Activated CD8-positive, alpha-beta memory T cell treated with anti-CD3 and anti-CD28 coated beads, Interleukin-2, amount 50 U/mL, for 4 hours (primary cell): ENCODE data around the gene MPPED2.

ENCODE experiments used
- DNase-seq: peaks from one replicate; pipeline ENCODE4 v3.0.0-alpha.2; 2020

The MPPED2 gene

DNA sequence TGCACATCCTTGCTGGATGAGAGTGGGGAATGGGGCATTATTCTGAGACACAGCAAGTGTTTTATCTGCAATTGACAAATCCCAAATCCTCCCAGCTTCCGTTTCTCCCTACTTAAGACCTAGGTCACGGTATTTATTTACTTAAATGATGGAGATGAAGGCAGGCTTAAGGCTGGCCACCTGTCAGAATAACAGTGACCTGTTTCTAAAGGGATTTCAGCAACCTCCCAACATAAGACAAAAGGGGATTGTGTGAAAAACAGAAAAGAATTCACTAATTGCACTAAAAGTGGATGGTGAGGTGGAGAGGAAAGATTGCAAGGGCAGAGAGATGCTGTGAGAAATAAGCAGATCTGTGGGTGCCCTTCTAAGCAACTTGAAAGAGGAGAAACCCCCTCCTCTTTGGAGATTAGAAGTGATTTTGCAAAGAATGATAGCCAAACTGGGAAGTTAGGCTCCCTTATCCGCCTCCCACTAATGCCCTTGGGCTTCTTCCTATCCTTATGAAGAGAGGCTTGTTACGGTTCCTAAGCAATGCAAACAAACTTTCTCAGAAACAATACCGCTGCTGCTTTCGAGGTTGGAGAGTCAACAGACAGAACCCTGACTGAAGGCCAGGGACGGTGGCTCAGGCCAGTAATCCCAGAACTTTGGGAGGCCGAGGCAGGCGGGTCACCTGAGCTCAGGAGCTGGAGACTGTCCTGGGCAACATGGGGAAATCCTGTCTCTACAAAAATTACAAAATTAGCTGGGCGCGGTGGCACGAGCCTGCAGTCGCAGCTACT is 179.0 kb downstream of the MPPED2 start:
- DNase-seq: no peak

DNA sequence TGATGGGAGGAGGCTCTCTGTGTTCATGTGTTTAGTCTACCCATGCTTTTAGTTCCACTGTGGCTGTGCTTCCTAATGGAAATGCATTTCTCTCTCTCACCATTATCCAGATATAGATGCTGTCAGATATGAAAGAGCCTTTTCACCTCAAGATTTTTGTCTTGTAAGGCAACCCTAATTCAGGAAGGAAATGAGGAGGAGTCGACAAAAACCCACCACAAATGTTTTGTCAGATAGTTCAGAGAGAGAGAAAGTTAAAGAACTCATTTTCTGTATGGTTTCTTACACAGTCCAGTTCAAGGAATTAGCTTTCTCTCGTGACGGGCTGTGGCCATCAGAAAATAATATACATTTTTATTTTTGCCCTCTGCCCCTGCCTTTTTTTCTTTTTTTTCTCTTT is 180.8 kb downstream of the MPPED2 start:
- DNase-seq: no peak

DNA sequence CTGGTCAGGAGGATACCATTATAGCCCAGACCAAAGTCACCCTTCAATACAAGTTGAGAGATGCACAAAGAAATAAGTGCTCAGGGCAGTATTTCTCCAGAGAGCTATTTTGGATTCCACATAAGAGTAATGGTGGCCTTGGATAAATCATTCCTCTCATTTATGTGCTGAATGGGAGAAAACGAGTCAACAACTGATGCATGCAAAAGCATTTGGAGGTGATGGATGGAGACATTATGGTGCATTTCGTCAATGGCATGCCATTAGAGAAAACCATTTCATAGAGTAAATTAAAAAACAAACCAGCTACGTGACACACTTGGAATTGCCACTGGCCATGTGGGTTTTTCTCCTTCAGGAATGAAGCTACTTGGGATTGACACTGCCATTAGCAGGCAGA is 182.0 kb downstream of the MPPED2 start:
- no peak for DNase-seq

DNA sequence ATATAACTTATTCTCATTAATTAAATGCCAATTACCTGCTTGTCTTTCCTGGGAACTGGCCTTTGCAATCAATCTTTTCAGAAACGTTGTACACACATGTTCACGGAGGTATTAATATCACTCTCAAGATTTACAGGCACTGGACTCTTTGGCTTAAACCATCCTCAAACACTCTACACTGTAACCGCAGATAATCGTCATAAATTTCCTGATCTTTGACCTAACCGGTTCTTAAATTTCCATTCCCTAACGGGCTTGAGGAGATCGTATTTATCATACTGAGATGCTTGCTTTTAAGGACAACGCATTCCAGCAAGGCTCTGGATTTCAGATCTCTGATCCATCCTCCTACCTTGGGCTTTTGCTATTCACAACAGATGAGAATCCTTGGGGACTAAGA is 190.4 kb downstream of the MPPED2 start:
- no peak for DNase-seq

DNA sequence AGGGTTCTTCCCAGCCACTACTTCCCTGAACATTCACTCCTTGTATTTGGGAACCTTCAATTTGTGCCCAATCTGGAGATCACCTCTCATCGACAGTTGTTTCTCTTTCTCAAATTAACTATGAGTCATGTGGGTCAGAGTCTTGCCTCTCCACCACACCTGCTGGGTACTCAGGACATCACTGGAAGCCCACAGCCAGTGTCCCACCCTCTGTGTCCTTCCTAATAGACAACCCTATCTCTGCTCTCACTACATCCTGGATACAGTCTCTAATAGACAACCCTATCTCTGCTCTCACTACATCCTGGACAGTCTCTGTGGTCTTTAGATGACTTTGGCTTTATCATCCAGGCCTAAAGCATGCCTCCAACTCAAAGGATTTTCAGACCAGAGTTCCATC is 193.1 kb downstream of the MPPED2 start:
- no peak for DNase-seq

DNA sequence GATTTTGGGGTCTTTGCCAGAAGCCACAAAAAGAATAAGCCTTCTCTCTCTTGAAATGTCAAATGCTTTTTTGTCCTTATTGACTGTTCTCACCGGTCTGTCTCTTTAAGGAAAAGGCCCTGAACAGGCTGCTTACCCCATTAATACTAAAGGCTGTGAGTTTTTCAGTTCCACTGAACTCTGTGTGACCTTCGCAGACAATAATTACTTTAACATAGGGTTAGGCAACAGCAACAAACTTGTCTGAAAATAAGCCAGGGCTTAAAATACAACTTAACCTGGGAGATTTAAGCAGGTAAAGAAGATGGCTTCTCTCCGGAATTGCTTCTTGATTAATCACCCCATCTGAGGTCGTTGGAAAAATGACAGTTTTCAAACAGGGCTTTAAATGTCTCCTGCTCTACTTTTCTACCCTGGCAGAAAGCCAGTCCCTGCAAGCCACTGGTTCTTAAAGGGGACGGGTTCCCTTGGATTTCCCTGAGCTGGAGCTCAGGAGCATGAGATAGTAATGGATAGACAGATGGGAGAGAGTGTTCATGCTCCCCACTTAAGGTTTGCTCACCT is 193.8 kb downstream of the MPPED2 start:
- no peak for DNase-seq

DNA sequence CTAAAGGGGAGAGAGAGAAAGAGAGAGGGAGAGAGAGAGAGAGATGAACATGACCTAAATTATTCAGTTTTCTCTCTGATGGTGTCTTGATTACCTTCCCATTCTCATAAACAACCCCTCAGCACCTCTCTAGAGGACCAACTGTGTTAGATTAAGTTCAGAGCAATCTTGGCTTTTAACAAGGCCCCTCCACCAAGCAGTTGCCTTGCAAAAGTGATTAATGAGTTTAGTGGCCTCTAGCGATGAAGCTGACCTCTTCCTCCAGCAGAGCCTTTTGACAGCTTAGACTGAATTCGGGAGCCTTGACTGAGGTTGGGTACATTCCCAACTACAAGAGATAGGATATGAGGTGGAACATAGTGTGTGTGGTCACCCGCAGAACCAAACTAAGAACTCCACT is 197.2 kb downstream of the MPPED2 start:
- no peak for DNase-seq

DNA sequence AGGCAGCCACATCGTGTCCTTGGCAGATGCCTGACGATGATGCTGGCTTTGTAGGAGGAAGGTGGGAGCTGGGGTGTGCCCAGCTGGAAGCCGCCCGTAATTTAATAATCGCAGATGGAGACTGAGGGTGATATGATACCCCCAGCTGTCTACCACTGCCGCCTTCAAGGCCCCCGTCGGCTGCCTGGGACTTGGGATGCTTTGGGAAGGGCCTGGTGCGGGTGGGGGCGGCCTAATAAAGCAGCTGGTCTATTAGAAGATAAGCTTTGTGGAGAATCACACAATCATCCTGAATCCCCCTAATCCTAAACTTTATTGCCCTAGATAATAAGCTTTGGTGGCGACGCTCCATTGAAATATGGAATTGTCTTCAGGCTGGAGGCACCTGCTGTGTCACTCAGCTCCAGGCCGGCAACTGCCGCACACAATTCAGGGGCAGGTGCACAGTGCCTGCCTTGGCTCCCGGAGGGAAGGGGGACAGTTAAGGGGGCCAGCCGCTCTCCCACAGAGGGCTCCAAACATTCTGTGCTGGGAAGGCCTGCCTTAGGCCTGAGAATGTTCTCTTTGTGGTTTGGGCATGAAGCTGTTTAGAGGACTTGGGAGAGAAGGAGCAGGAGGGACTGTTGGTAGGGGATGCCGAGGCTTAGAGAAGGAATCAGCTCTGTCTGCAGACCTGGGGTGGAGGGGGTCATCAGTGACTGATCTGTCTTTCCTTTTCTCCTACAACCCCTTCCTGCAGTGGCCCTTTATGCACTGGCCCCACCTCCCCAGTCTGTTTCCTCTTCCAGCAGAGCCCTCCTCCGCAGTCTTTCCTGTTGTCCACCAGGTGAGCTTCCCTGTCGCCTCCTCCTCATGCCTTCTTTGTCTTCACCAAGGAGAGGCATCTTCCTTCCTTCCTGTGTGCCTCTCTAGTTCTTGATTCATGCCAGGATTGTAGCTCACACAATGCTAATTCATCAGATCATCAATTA is 198.0 kb downstream of the MPPED2 start:
- DNase-seq: no peak

DNA sequence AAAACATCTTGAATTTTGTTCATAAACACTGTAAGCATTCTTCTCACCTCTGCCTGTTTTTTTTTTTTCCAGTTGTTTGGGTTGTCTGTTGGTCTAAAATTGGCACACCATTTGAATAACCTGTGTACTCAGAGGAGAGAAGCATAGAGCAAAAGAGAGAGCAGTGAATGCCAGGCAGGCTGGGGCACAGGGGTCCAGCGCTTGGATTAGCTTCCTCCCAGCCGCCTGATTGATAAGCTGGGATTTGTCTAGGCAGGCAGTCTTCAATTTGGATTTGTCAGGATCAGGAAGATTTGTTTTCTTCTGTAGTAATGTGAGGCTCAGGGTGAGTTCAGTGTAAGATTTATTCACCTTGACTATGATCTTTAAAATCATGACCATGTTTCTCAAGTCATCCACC is 204.3 kb downstream of the MPPED2 start:
- DNase-seq: no peak

DNA sequence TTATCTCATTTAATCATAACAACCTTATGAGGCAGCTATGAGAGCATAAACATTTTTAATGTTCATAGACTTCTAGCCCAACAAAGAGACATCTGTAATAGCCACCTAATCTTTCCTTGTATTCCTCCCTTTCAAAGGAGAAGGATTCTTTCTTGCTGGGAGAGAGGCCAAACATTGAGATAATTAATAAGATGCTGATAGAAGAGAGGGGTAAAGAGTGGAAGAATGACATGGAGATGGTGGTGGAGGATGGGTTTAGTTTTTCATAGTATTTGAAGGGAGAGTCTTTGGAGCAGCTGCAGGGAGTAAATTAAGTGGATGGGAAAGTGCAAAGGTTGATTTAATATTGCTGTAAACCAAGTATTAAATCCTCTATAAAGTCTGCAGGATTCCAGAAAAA is 205.3 kb downstream of the MPPED2 start:
- DNase-seq: no peak

DNA sequence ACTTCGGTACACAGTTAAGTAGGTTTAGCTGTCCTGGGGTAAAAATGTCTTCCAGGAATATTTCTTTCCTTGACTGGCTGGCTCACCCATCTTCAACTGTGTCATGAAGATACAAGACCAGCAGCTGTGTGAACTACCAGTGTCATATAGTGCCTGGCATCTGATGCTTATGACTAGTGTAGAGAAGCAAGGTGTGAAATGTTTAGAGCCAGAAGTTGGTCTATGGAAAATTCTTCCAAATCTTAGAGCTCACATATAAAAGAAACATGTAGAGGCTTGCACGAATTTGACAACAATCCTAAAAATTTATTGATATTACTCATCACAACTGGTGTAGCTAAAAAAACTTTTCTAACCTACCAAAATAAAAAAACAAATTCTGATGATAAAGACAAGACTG is 208.8 kb downstream of the MPPED2 start:
- no peak for DNase-seq

DNA sequence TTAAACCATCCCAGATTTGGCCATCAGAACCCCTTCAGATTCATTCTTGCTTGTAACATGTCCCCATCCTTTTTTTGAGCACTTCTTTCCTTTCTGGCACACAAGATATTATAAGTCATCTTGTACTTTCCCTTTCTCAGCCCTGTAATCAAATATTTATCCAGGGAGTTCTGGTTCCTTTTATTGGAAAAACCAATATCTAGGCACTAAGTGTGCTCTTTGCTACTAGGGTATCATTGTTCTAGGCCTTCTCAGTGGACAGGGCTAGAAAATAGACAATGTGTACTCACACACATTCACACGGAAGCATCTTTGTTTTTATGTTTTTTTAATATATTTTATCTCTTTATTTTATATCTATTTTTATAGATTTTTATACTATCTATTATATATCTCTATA is 216.0 kb downstream of the MPPED2 start:
- DNase-seq: no peak

DNA sequence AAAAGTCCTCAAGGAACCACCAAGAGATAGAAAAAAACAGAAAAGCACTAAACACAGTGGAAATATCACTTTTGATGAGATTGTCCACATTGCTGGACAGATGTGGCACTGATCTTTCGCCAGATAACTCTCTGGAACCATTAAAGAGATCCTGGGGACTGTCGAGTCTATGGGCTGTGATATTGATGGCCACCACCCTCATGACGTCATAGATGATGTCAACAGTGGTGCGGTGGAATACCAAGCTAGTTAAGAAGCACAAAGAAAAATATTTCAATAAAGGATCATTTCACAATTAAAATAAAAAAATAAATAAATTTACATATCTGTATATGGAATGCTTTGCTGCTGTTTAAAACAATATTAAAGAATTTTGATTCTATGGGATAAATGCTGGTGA is 217.8 kb downstream of the MPPED2 start:
- no peak for DNase-seq

DNA sequence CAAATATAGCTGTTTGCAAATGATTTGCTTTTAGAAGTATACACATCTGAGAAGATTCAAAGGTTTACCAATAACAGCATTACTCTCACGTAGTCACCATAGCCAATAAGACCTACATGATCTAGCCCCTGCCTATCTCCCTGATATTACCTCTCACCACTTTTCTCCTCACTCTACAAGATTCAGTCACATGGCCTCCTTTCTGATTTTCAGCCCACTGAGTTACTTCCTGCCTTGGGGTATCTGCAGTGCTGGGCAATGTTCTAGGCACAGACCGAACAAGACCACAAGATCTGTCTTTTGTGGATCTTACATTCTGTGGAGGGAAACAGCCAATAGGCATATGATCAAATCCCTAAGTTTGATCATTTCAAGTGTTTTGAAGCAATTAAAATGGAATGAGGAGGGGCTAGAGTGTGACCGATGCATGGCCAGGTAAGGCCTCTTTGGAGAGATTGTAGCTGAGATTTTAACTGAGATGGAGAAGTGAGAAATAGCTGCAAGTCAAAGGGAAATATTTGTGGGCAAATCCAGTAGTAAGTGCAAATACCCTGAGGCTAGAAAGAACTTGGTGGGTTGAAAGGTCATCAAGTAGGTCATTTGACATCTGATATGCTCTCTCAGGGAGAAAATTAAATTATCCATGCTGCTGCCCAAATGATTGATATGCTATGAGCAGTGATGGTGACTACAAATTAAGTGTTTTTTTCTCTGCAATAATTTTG is 220.2 kb downstream of the MPPED2 start:
- no peak for DNase-seq

DNA sequence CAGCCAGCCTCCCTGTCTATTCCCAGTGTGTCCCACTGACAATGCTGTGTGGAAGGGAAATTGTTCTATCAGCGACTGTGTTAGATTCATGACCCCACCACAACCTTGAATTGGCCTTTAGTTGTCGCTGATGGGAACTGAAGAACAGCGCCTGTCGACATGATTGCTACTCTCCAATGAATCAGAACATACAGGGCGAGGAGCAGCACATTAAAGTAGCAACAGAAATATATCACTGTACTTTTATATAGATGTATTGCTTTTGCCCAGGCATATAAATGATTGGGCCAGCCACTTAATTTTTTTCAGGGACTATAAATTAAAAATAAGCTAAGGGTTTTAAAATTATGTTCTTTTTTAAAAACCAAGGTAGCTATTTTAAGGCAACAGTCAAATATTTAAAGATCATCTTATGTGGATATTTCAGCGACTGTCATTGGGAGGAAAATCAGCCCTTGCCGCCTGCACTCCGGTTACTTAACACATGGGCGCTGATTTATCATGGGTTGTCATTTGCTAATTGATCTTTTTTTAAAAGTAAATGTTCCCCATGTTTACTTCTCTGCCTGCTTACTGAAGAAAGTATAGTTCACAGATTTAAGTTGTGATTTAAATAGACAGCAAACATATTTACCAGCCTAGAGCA is 221.2 kb downstream of the MPPED2 start:
- DNase-seq: no peak

DNA sequence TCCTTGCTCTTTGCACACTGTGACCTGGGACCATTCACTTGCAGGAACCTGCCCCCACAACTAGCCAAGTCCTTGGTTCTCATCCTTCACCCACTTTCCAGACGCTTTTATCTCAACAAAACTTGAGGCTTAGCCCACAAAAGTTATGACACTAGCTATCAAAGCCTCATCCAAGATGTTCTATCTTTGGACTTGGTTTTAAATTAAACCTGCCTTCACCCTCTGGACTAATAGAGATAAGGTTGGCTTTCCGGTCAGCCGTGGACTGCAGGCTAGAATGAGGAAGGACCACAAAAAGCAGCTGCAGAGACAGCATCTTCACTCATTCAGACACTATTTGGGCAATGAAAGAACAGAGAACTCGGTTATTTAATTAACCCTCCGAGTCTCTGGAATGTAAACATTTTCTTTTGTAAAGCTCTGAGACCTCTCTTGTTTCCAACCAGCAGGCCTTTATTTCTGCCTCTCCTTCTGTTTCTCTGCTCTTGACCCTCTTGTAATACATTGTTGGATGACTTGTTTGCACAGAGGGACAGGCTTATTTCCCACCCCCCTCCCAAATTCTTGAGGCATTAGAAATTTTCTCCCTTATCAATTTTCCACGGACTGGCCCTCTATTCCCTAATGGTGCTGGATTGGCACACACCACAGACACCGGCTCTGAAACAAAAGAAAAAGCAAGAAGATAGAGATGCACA is 221.9 kb downstream of the MPPED2 start:
- no peak for DNase-seq

DNA sequence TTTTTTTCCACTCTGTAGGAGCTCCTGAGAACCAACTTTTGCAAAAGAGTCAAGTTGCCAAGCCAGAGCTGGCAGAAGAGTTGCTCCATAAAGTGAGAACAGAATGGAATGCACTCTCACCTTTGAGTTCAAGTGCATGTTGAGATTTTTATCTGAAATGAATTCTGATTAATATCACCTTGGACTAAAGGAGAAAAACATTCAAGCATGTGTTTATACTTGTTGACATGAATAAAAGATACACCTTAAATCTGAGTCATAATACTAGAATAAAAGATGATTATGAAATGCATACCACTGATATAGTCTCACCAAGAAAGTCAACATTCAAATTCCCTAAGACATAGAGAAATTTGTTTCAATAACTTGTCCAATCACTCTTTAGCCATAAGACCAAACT is 225.4 kb downstream of the MPPED2 start:
- no peak for DNase-seq
